ENCODE results near the gene TMEM131L.
"Not testable (repeated sequence)": the region's sequence is repeated elsewhere in the genome, so short reads cannot be mapped to it uniquely, and the experiment has no call there.

TMEM131L gene

GRCh38 chr4:153573881-153574802 is 108.0 kb downstream of the TMEM131L start:
- DNase-seq (ENCODE audit: low spot score): peak; percentile 75

GRCh38 chr4:153576443-153576774 is 110.2 kb downstream of the TMEM131L start:
- DNase-seq (ENCODE audit: low spot score): no peak

GRCh38 chr4:153577053-153577452 is 110.9 kb downstream of the TMEM131L start:
- no peak for DNase-seq (ENCODE audit: low spot score)

- DNase-seq (ENCODE audit: low spot score): no peak
Observed at GRCh38 chr4:153579410-153579809, 113.2 kb downstream of the TMEM131L start.

GRCh38 chr4:153579872-153580271 is 113.7 kb downstream of the TMEM131L start:
- DNase-seq (ENCODE audit: low spot score): no peak

- DNase-seq (ENCODE audit: low spot score): no peak
Observed at GRCh38 chr4:153582954-153583702, 117.0 kb downstream of the TMEM131L start.

GRCh38 chr4:153585026-153585425 is 118.9 kb downstream of the TMEM131L start:
- peak; percentile 61 for DNase-seq (ENCODE audit: low spot score)

- no peak for DNase-seq (ENCODE audit: low spot score)
Observed at GRCh38 chr4:153589703-153590595, 123.8 kb downstream of the TMEM131L start.

- no peak for DNase-seq (ENCODE audit: low spot score)
Observed at GRCh38 chr4:153591441-153591840, 125.3 kb downstream of the TMEM131L start.

- DNase-seq (ENCODE audit: low spot score): no peak
Observed at GRCh38 chr4:153592064-153592463, 125.9 kb downstream of the TMEM131L start.

GRCh38 chr4:153593161-153593560 is 127.0 kb downstream of the TMEM131L start:
- DNase-seq (ENCODE audit: low spot score): no peak

GRCh38 chr4:153594210-153594609 is 128.1 kb downstream of the TMEM131L start:
- peak; percentile 42 for DNase-seq (ENCODE audit: low spot score)

- DNase-seq (ENCODE audit: low spot score): no peak
Observed at GRCh38 chr4:153595894-153596601, 129.9 kb downstream of the TMEM131L start.

GRCh38 chr4:153602758-153603157 is 136.6 kb downstream of the TMEM131L start:
- no peak for DNase-seq (ENCODE audit: low spot score)

GRCh38 chr4:153603258-153603657 is 137.1 kb downstream of the TMEM131L start:
- DNase-seq (ENCODE audit: low spot score): no peak

GRCh38 chr4:153603835-153604234 is 137.7 kb downstream of the TMEM131L start:
- no peak for DNase-seq (ENCODE audit: low spot score)

GRCh38 chr4:153609070-153609469 is 142.9 kb downstream of the TMEM131L start:
- DNase-seq (ENCODE audit: low spot score): not testable (repeated sequence)

- DNase-seq (ENCODE audit: low spot score): no peak
Observed at GRCh38 chr4:153610623-153611376, 144.6 kb downstream of the TMEM131L start.

- DNase-seq (ENCODE audit: low spot score): no peak
Observed at GRCh38 chr4:153611679-153612078, 145.5 kb downstream of the TMEM131L start.

GRCh38 chr4:153612878-153613277 is 146.7 kb downstream of the TMEM131L start:
- DNase-seq (ENCODE audit: low spot score): no peak

Data from AG08395 (cell line).